GM04503 (cell line): Measurements from ENCODE around the gene RBFOX2.

ENCODE experiments used
- DNase-seq: peaks from one replicate; pipeline ENCODE4 v3.0.0-alpha.2; 2012; ENCODE audit warnings: low read depth

Gene RBFOX2

GRCh38 chr22:35972559-35972958, 56.1 kb downstream of the RBFOX2 start:
- DNase-seq = no peak

- peak; percentile 75 for DNase-seq
Observed at GRCh38 chr22:35971456-35972119, 57.0 kb downstream of the RBFOX2 start.

- no peak for DNase-seq
Observed at GRCh38 chr22:35970616-35971455, 57.8 kb downstream of the RBFOX2 start.

GRCh38 chr22:35967046-35967397, 61.6 kb downstream of the RBFOX2 start:
- no peak for DNase-seq

GRCh38 chr22:35966314-35967045, 62.1 kb downstream of the RBFOX2 start:
- DNase-seq = peak; percentile 49

- no peak for DNase-seq
Observed at GRCh38 chr22:35963237-35963810, 65.3 kb downstream of the RBFOX2 start.

GRCh38 chr22:35961480-35962295, 66.9 kb downstream of the RBFOX2 start:
- peak; percentile 55 for DNase-seq

GRCh38 chr22:35960854-35961253, 67.8 kb downstream of the RBFOX2 start:
- no peak for DNase-seq

- DNase-seq = no peak
Observed at GRCh38 chr22:35959121-35959800, 69.4 kb downstream of the RBFOX2 start.

GRCh38 chr22:35958334-35958733, 70.3 kb downstream of the RBFOX2 start:
- DNase-seq = no peak

GRCh38 chr22:35957589-35957988, 71.0 kb downstream of the RBFOX2 start:
- DNase-seq = no peak

- no peak for DNase-seq
Observed at GRCh38 chr22:35956850-35957249, 71.8 kb downstream of the RBFOX2 start.

- DNase-seq = no peak
Observed at GRCh38 chr22:35955546-35955945, 73.1 kb downstream of the RBFOX2 start.

GRCh38 chr22:35952576-35952975, 76.0 kb downstream of the RBFOX2 start:
- no peak for DNase-seq

GRCh38 chr22:35950262-35950661, 78.4 kb downstream of the RBFOX2 start:
- DNase-seq = no peak

GRCh38 chr22:35949243-35949642, 79.4 kb downstream of the RBFOX2 start:
- DNase-seq = no peak

GRCh38 chr22:35947794-35948425, 80.7 kb downstream of the RBFOX2 start:
- no peak for DNase-seq

GRCh38 chr22:35944458-35944857, 84.2 kb downstream of the RBFOX2 start:
- no peak for DNase-seq

- no peak for DNase-seq
Observed at GRCh38 chr22:35940166-35940565, 88.5 kb downstream of the RBFOX2 start.

- peak; percentile 31 for DNase-seq
Observed at GRCh38 chr22:35938226-35938625, 90.4 kb downstream of the RBFOX2 start.

- DNase-seq = peak; percentile 49
Observed at GRCh38 chr22:35930933-35931332, 97.7 kb downstream of the RBFOX2 start.
